GM18861 (cell line): ENCODE results near the gene FADS1.

Experiments
- ATAC-seq: cut with Tn5 transposase; IDR thresholded peaks from one replicate; pipeline ENCODE4 v1.9.1; 2021; ENCODE audit not compliant: unreplicated experiment

FADS1 gene

DNA sequence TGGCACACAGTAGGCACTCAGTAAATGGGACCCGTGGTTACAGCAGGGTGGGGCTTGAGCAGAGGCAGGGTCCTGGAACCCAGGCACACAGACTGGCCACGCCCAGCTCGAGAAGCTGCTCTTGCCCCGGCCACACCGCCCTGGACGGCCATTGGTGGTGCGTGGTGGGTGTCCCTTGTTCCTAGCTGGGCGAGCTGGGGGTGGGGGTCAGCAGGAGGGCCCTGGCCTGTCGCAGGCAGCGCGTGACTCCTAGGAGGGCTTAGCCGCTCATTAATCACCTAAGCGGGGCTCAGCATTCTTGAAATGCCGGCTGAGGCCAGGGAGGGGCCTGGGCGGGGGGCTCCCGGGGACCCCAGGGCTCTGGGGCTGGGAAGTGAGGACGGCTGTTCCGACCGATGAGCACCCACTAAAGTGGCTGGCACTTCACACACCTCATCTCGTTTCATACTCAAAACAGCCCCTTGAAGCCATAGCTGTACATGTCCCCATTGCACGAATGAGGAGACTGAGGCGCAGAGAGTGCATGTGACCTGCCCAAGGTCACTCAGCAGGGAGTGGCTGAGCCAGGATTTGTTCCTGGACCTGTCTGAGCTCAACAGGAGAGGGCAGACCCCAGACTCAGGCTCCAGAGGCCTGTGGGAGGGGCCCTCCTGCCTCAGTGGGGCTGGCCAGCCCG is 52.7 kb downstream of the FADS1 start:
- ATAC-seq = no peak

DNA sequence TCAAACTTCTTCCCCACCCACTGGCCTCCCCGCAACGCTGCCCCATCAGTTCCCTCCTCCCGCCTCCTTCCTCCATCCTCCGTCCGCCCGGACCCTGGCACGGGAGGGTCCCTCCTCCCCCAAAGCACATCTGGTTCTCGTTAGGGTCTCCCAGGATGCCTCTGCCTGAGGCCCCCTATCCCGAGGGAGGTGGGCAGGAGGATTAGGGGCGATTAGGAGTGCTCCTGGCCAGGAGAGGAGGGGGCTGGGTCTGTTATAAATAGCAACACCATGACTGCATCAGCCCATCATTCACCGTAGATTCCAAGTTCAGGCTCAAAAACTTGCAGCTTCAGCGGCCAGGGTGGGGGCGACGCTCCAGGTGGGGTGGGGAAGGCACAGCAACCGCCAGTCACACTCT is 54.0 kb downstream of the FADS1 start:
- no peak for ATAC-seq

DNA sequence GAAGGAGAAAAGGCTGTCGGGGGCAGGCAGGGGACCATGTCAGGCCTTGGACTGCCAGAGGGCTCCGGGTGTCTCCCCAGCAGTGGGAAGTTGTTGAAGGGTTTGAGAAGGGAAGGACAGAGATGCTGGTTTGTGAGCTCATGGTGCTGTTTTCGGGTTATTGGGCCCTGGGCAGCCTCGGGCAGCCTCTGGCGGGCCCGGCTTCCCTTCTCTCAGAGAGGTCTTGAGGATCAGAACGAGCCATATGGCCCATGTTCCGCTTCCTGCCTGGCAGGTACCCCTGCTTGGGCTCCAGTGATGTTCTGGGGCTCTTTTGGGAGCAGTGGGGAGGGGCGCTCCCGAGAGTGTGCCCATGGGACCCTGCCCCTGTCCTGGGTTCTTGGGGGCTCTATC is 54.6 kb downstream of the FADS1 start:
- no peak for ATAC-seq

DNA sequence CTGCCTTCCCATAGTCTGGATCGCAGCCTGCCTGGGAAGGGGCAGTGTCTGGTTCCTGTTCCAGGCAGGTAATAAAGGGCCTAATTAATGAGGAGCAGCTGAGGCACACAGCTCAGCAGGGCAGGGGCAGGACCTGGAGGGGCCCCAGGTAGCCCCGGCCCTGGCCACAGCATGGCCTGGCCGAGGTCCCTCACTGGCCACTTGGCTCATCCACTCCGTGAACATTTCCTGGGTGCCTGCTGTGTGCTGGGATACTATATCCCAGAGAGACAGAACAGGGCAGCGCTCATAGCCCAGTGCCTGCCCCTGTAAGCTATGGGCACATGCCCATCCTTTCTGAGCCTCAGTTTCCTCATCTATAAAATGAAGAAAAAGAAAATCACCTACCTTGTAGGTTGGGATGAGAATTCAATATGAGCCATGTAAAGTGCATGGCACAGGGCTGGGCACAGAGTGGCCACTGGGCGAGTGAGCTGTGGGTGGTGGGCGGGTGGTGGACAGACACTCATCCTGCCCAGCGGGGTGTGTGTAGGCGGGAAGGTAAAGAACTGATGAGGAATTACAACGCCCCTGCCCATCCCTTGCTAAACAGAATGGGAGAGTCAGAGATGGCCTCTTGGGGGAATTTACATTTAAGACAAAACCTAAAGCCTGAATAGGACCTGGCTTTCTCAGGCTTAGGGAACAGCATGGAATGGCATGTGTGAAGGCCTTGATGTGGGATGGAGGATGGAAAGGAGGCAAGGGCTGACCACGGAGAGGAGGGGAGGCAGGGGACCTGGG is 55.2 kb downstream of the FADS1 start:
- ATAC-seq = no peak

DNA sequence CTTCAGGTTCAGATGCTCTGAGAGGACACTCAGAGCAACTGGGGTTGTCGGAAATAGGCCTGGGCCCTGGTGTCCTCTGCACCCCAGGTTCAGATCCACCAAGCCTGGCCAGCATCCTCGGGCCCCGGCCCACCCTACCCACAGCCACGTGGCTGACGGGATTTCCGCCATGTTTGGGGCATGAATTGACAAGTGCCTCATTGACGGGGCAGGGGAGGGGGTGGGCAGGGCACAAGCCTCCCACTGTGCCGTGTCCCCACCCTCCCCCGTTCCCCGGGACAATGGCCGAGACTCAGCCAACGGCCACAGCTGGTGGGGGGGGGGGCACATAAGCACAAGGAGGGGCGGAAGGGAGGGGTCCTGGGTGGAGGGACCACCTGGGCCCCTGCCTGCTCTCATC is 55.9 kb downstream of the FADS1 start:
- ATAC-seq = no peak

DNA sequence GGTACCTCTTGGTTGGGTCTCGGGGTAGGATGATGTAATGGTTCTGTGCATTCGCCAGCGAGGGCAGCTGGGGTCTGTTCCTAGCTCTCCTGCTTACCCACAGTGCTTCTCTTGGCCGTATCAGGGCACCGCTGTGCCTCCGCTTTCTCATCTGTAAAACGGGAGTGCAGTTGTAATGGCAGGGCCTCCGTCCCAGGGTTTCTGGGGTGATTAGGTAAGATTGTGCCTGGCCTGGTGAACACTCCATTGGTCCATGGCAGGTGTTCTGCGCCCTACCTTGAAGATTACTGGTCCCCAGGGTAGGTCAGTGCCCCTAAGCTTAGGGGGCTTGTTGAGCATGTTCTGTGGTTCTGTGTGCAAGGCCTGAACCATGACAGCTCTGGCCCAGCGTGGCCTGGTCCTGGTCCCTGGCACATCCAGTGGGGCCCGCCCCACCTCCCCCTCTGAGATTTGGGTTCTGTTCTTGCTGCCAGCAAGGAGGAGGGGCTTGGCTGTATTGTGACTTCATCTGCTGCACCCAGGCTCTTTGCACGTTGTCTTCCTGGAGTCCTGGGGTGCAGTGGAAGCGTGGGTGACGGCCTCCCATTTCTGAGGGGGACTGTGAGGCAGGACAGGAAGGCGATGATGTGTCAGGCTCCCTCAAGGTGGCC is 59.5 kb downstream of the FADS1 start:
- ATAC-seq = no peak

DNA sequence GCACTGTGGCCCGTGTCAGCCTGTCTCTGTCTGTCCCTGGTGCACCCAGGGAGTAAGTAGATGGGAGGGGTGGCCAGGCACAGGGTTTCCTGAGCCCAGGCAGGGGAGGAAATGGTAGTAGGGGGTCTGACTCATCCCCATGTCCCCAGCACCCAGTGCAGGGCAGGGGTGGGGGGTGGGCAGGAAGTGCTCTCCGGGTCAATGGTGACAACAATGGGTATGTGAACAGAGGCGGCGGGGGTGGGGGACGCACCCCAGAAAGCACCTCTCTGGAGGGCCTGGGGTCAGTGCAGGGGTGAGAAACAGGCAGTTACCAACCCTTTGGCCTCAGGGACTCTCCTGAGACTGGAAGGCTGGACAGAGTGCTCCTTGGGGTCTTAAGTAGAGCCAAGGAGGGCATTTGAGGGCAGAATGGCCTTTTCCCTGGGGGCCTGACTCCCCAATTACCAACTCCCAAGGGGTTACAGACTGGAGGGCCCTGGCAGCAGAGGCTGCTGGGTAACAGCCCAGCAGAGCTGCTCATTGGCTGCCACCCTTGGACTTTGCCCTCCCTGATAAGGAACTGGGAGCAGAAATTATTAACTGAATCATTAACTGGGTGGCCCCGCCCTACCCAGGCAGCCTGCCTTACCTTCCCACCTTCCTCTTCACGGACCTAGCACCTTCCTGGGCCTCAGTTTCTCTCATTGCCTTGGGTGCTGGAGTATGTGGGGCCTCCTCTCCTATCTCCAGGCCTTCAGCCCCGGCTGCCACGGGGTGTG is 60.2 kb downstream of the FADS1 start:
- ATAC-seq = peak; percentile 44

DNA sequence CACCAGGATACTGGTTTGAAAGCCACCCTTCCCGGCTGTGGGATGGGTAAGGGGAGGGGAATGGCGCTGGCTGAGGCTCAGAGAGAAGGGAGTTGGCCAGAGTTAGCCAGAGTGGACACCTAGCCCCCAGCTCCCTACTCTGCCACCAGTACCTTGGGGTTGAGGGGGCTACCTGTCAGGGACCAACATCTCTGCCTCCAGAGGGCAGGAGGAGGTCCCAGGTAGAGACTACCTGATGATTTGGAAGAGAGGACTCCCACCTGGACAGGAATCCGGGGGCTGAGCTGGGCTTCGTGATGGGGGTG is 60.7 kb downstream of the FADS1 start:
- no peak for ATAC-seq

DNA sequence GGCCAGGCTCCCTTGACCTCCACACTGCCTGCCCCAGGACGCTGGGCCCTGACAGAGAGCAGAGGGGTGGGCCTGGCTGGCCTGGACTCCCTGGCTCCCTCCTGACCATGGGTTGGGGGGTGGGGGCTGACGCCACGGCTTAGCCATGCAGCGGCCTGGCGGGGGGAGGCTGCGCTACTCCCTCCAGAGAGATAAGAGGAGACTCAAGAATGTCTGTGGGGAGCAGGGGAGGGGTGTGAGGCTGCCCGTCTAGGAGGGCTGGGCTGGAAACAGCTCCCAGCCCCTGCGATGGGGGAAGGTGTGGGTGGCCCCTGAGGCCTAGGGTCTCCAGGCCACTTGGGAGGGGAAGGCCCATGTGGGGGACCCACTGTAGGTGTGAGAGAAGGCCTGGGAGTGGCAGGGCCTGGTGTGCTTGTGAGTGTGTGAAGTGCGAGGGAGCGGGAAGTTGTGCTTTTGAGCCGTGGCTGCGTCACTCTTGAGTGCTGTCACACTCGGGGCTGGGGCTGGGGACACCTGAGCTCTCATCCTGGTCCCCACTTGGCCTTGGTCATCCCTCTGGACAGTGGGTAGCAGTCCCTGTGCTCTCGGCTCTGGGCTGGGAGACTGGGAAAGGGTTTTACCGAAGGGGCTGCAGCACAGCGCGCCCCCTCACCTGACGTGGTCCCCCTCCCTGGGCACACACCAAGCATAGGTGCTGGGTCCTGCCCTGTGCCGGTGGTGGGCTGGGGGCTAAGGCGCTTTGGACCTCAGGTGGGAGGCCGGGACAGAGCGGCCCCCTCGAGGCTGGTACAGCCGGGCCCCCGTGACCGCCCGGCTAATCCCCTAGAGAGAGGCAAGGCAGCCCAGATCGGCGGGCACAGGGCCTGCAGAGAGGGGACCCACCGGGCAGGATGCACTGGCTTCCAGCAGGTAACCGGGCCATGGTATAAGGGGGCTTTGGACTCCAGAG is 62.0 kb downstream of the FADS1 start:
- no peak for ATAC-seq

DNA sequence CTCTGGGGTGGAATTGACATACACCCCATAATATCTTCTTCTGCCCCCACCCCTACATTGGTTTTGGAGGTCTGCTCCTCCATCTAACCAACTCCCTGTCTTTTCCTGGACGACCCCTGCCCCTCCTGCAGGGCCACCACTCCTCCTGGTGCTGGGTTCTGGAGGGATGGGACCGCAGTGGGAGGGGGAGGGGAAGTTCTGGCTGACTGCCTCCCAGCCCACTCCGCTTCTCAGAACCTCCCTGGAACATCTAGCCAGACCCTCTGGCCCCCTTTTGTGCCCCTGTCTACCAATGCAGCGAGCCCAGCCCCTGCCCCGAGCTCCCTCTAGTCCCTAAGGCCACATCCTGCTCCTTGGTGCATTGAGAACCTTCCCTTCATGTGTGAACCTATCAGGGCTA is 63.1 kb downstream of the FADS1 start:
- ATAC-seq = no peak

DNA sequence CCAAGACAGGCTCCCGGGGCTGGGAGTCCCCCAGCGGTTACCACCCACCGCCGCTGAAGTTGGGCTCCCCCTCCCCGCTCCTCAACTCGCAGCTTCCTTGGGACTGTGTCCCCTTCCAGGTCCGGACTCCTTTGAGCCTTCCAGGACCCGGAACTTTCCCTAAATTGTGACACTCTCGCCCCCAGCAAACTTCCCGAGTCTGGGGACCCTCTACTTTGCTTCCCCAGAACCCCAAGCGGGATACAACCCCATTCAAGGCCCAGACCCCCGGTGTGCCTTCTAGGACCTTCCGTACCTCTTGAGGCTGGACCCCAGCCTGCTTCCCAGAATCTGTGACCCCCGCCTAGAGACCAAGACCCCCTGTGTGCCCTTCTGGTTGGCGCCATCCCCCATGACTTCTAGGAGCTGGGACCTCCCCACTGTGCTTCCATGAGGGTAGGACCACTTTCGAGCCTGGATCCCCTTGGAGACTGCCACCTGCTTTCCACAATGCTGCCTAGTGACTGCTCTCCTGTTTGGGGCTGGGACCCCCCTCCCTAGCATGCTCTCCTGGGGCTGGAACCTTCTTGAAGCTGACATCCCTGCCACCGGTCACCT is 63.8 kb downstream of the FADS1 start:
- no peak for ATAC-seq

DNA sequence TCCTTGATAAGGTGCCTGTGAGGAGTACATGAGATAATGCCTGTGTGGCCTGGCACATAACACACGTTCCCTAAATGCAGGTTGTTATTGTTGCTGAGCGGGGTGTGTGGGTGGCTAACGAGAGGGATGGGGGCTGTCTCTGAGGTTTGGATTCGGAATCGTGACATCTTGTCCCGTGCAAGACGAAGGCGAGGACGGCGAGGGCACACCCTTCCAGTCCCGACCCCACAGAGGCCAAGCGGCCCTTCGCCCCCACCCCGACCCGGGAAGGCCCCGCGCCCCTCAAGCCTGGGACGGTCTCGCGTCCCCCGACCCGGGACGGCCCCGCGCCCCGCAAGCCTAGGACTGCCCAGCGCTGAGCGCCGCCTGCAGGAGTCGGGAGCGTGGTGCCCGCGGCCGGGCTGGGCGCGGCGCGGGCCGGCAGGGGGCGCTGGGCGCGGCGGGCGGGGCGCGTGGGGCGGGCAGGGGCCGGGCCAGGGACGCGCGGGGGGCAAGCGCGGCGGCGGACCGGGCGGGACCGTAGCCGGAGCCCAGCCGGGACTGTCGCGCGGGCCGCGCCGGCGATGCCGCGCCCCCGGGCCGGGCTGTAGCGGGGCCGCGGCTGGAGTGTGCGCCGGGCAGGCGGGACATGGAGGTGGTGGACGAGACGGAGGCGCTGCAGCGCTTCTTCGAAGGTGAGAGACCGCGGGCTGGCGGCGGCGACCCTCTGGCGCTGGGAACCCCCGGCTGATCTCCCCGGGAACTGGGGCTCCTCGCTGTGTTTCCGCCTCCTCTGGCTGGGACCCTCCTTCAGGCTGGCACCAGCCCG is 64.5 kb downstream of the FADS1 start, which contains the start of gene MYRF:
TSS of gene MYRF (plus strand) at position 520 of the 808 bp plus-strand sequence. CDS start at position 629, 109 bp downstream.
- ATAC-seq = no peak

DNA sequence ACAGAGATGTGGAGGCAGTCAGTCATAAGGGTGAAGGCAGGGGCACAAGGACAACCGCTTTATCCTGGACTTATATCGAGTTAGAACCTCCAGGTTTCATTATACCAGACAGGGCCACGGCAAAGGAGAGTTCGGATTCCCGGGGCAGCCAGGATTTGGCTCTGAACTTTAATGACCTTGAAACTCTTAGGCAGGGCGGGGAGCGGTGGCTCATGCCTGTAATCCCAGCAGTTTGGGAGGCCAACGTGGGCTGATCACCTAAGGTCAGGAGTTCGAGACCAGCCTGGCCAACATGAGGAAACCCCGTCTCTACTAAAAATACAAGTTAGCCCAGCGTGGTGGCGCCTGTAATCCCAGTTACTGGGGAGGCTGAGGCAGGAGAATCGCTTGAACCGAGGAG is 65.4 kb downstream of the FADS1 start:
- no peak for ATAC-seq

DNA sequence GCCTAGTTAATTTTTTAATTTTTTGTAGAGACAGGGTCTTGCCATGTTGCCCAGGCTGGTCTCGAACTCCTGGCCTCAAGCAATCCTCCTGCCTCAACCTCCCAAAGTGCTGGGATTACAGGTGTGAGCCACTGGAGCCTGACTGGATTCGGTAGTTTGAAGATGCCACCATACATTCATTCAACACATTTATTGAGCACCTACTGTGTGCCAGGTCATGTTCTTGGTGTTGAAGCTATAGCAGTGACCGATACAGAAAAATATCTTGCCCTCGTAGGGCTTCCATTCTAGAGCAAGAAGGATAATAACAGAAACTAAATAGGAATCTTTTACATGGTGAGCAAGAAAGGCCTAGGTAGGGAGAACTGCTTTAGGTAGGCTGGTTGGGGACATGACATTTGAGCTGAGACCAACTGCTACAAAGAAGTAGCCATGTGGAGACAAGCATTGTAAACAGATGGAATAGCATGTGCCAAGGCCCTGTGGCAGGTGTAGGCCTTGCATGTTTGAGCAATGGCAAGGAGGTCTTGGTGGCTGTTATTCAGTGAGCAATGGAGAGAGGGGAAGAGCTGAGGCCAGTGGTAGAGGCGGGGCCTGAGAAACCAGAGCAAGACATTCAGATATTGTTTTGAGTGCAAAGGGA is 66.1 kb downstream of the FADS1 start:
- ATAC-seq = no peak
